Activated naive CD4-positive, alpha-beta T cell treated with anti-CD3 and anti-CD28 coated beads, Interleukin-2, amount 50 U/mL, for 16 hours (primary cell): Measurements from ENCODE around the gene SERINC1.

ENCODE experiments used
- DNase-seq: peaks from one replicate; pipeline ENCODE4 v3.0.0-alpha.2; 2020

The SERINC1 gene

GRCh38 chr6:122431780-122432179 is 39.8 kb downstream of the SERINC1 start:
- DNase-seq: no peak

GRCh38 chr6:122429323-122429722 is 42.3 kb downstream of the SERINC1 start:
- no peak for DNase-seq

- no peak for DNase-seq
Observed at GRCh38 chr6:122428781-122429180, 42.8 kb downstream of the SERINC1 start.

GRCh38 chr6:122426597-122426996 is 45.0 kb downstream of the SERINC1 start:
- no peak for DNase-seq

GRCh38 chr6:122423734-122424133 is 47.9 kb downstream of the SERINC1 start:
- no peak for DNase-seq

GRCh38 chr6:122422614-122423267 is 48.9 kb downstream of the SERINC1 start:
- DNase-seq: no peak

- no peak for DNase-seq
Observed at GRCh38 chr6:122422003-122422402, 49.6 kb downstream of the SERINC1 start.

- DNase-seq: no peak
Observed at GRCh38 chr6:122416825-122417224, 54.8 kb downstream of the SERINC1 start.

- no peak for DNase-seq
Observed at GRCh38 chr6:122412001-122412400, 59.6 kb downstream of the SERINC1 start.

GRCh38 chr6:122408702-122409458 is 62.7 kb downstream of the SERINC1 start:
- DNase-seq: no peak

- no peak for DNase-seq
Observed at GRCh38 chr6:122408240-122408639, 63.4 kb downstream of the SERINC1 start.

GRCh38 chr6:122407712-122408111 is 63.9 kb downstream of the SERINC1 start:
- DNase-seq: no peak

- no peak for DNase-seq
Observed at GRCh38 chr6:122406187-122406586, 65.4 kb downstream of the SERINC1 start.

- DNase-seq: no peak
Observed at GRCh38 chr6:122405417-122405816, 66.2 kb downstream of the SERINC1 start.

GRCh38 chr6:122404444-122404843 is 67.2 kb downstream of the SERINC1 start:
- DNase-seq: no peak

- no peak for DNase-seq
Observed at GRCh38 chr6:122401104-122401503, 70.5 kb downstream of the SERINC1 start.

GRCh38 chr6:122400462-122401089 is 71.0 kb downstream of the SERINC1 start:
- no peak for DNase-seq

GRCh38 chr6:122400121-122400450 is 71.5 kb downstream of the SERINC1 start:
- no peak for DNase-seq

- DNase-seq: peak; percentile 94
Observed at GRCh38 chr6:122399348-122400120, 72.1 kb downstream of the SERINC1 start, which contains the start of gene HSF2. HSF2 (plus strand) TSS chr6:122399652; CDS start chr6:122399738, 86 bp downstream.

GRCh38 chr6:122399055-122399347 is 72.6 kb downstream of the SERINC1 start:
- DNase-seq: no peak

GRCh38 chr6:122394016-122394415 is 77.6 kb downstream of the SERINC1 start:
- DNase-seq: no peak

GRCh38 chr6:122393351-122393896 is 78.2 kb downstream of the SERINC1 start:
- no peak for DNase-seq
